H1 (cell line): ENCODE data around the gene ZNF672. TPM values are rescaled to one million over a fixed set of nuclear protein-coding genes. Genes with fewer than 3 reads are reported as not detected.

ENCODE experiments used
- PHF8 ChIP-seq: fragments of 200-600 bp; sonication (generic); conservative IDR thresholded peaks from 2 replicates; pipeline ENCODE4 v1.7.1; 2012; ENCODE audit warnings: low read depth, mild to moderate bottlenecking, inconsistent platforms, low read length, moderate library complexity
- POLR2A ChIP-seq, 2 experiments: IDR thresholded peaks; 1 replicate in 1 of 2; 2 replicates in 1 of 2; pipeline ENCODE4 v1.6.1; 2011; ENCODE audit warnings: low read depth in 2 of 2, low read length in 2 of 2, mild to moderate bottlenecking in 2 of 2; ENCODE audit errors: control extremely low read depth in 1 of 2
- USF2 ChIP-seq: IDR thresholded peaks from 2 replicates; pipeline ENCODE4 v1.6.1; 2011; ENCODE audit warnings: low read length, improper control_type of control experiment
- polyA plus RNA-seq, 7 experiments: library from polyadenylated mRNA; depleted of rRNA in 3 of 7; stranded (reverse) in 5 of 7; unstranded in 2 of 7; fragments of >200 nt in 5 of 7; fragments of 200-250 nt in 2 of 7; gene quantifications; 1 replicate in 5 of 7; 2 replicates in 1 of 7; 4 replicates in 1 of 7; pipeline versions ENCODE4 v1.2.1 to v1.2.3, GENCODE V29; 2011 to 2013; ENCODE audit warnings: missing spikeins in 2 of 7, mixed read lengths in 2 of 7
- total RNA-seq: library from RNA; stranded (reverse); fragmentation: NEBNext Ultra II Directional; extraction: Animal tissue kit (Norgen Biotek cat#: 25700); gene quantifications from 2 replicates; pipeline ENCODE4 v1.2.1, GENCODE V29; 2021
- TF ChIP-seq, protein P1 (sequence below): IDR thresholded peaks from 2 replicates; pipeline ENCODE4 v1.6.1; 2012; ENCODE audit warnings: inconsistent platforms

The ZNF672 gene
- total and polyA plus RNA-seq, 2 of the 8 experiments (the other 6 are each of a cell fraction or from before 2014, with no cell fraction given), result 30.7 to 40.4 TPM

GRCh38 chr1:248857201-248857600 lies 19.2 kb downstream of the ZNF672 start (continued):
- TF ChIP-seq USF2, result no peak
- no peak for TF ChIP-seq POLR2A (IDR thresholded peaks at IDR 0.05; ENCODE audit: control extremely low read depth in 1 of 2, low read depth in 2 of 2, low read length in 2 of 2)
- TF ChIP-seq, protein P1, sequence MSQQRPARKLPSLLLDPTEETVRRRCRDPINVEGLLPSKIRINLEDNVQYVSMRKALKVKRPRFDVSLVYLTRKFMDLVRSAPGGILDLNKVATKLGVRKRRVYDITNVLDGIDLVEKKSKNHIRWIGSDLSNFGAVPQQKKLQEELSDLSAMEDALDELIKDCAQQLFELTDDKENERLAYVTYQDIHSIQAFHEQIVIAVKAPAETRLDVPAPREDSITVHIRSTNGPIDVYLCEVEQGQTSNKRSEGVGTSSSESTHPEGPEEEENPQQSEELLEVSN, result no peak
- TF ChIP-seq PHF8, result no peak
